Frontal cortex (tissue), 4 donors: ENCODE measurements around the gene CLEC10A. TPM values are rescaled to one million over a fixed set of nuclear protein-coding genes. Genes with fewer than 3 reads are reported as not detected.
"Not testable (repeated sequence)": the region's sequence is repeated elsewhere in the genome, so short reads cannot be mapped to it uniquely, and the experiment has no call there.

ENCODE experiments used
- DNase-seq, 2 donors: peaks; one replicate each; pipeline ENCODE4 v3.0.0; 2012; ENCODE audit warnings: low spot score in 2 of 2
- FAIRE-seq: peaks from 2 replicates; lab custom pipeline; 2012; peaks lifted over from hg19 to GRCh38; lab: Jason Lieb, UNC
- total RNA-seq: library from RNA; depleted of rRNA; stranded (reverse); fragments of >200 nt; gene quantifications from one replicate; pipeline ENCODE4 v1.2.3, GENCODE V29; 2014
- donor health status: control.
- donor health status: control.
- donor health status: control.

CLEC10A gene
- not detected for total RNA-seq

GRCh38 chr17:7079581-7080455 lies at the start of gene CLEC10A:
Gene CLEC10A, minus strand, starts transcription at chr17:7080251. Its CDS starts 1,439 bp downstream, at chr17:7078812.
- FAIRE-seq: no peak
- DNase-seq: no peak

- DNase-seq (no peak), FAIRE-seq (no peak)
Observed at GRCh38 chr17:7129311-7129710, 49.3 kb upstream of the CLEC10A start.

GRCh38 chr17:7128160-7128559 lies 48.1 kb upstream of the CLEC10A start:
- FAIRE-seq (no peak), DNase-seq (no peak)

- not testable (repeated sequence) for FAIRE-seq, DNase-seq
Observed at GRCh38 chr17:7127501-7127900, 47.5 kb upstream of the CLEC10A start.

- not testable (repeated sequence) for DNase-seq
Observed at GRCh38 chr17:7126386-7126785, 46.3 kb upstream of the CLEC10A start.

GRCh38 chr17:7124923-7125322 lies 44.9 kb upstream of the CLEC10A start:
- no peak for FAIRE-seq
- no peak for DNase-seq

More at GRCh38 chr17:7126386-7126785, 46.3 kb upstream of the CLEC10A start:
- FAIRE-seq: not testable (repeated sequence)

GRCh38 chr17:7123844-7124243 lies 43.8 kb upstream of the CLEC10A start:
- DNase-seq (no peak), FAIRE-seq (no peak)

GRCh38 chr17:7122381-7122780 lies 42.3 kb upstream of the CLEC10A start:
- FAIRE-seq (no peak), DNase-seq (no peak)

- not testable (repeated sequence) for FAIRE-seq, DNase-seq
Observed at GRCh38 chr17:7120635-7121034, 40.6 kb upstream of the CLEC10A start.

GRCh38 chr17:7120123-7120522 lies 40.1 kb upstream of the CLEC10A start:
- FAIRE-seq (no peak), DNase-seq (no peak)

GRCh38 chr17:7119314-7119713 lies 39.3 kb upstream of the CLEC10A start:
- FAIRE-seq (no peak), DNase-seq (no peak)

- DNase-seq (no peak), FAIRE-seq (no peak)
Observed at GRCh38 chr17:7114875-7115614, 35.0 kb upstream of the CLEC10A start.

GRCh38 chr17:7114241-7114874 lies 34.3 kb upstream of the CLEC10A start, which contains the start of gene ASGR2:
Gene ASGR2, minus strand, starts transcription at chr17:7114822. Its CDS starts 582 bp downstream, at chr17:7114240.
- no peak for FAIRE-seq

GRCh38 chr17:7113273-7114071 lies 33.4 kb upstream of the CLEC10A start:
- FAIRE-seq: no peak

More at GRCh38 chr17:7114241-7114874, 34.3 kb upstream of the CLEC10A start, which contains the start of gene ASGR2:
- DNase-seq: no peak

GRCh38 chr17:7112510-7113108 lies 32.6 kb upstream of the CLEC10A start:
- no peak for DNase-seq
- no peak for FAIRE-seq

More at GRCh38 chr17:7113273-7114071, 33.4 kb upstream of the CLEC10A start:
- DNase-seq: no peak

GRCh38 chr17:7111784-7112509 lies 31.9 kb upstream of the CLEC10A start:
- FAIRE-seq: no peak
- no peak for DNase-seq

- DNase-seq (no peak), FAIRE-seq (no peak)
Observed at GRCh38 chr17:7110617-7111306, 30.7 kb upstream of the CLEC10A start.
